UCSD-AML1 (cell line): ENCODE measurements around the gene PNKP.

ENCODE experiments used
- DNase-seq: peaks from one replicate; lab custom pipeline; 2025; ENCODE audit not compliant: unreplicated experiment; lab: John Stamatoyannopoulos, UW

The PNKP gene

GRCh38 chr19:49890349-49891311, 23.3 kb upstream of the PNKP start:
- no peak for DNase-seq

- DNase-seq: no peak
Measured at GRCh38 chr19:49889687-49890348, 22.4 kb upstream of the PNKP start.

DNA sequence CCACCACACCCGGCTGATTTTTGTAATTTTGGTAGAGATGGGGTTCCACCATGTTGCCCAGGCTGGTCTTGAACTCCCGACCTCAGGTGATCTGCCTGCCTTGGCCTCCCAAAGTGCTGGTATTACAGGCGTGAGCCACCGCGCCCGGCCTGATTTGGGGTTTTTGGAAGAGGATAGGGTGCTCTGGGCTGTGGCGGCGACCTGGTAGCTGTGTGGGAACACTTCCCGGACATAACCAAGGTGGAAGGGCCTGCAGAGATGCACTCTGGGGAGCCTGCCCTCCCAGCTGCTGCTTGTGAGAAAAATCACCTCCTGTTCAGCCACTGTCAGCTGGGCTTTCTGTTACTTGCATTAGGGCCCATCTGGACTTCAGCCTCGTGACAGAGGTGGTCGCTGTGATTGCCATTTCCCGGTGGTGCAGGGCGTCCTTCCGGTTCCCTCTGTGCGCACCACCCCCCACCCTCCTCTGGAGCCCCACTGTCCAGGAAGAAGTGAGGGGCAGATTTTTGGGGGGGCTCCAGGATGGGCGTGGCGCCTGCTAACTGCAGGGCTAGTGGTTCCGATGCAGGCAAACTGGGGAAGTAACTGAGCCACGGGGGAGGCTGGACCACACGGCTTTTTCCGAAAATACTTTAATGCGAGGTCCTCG, 21.8 kb upstream of the PNKP start:
- no peak for DNase-seq

DNA sequence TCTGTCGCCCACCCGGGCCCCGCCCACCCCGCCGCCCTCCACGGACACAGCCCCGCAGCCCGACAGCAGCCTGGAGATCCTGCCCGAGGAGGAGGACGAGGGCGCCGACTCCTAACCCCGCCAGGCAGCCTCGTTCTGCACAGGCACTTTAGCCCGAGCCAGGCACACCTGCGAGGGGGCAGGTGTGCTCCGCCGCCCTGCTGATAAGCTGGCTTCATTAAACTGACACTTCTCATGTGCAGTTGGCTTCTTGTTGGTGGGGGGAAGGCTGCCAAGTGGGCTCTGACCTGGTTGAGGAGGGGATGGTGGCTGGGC, 21.1 kb upstream of the PNKP start:
- no peak for DNase-seq

GRCh38 chr19:49887665-49888509, 20.5 kb upstream of the PNKP start:
- DNase-seq: no peak

GRCh38 chr19:49887037-49887664, 19.8 kb upstream of the PNKP start:
- no peak for DNase-seq

DNA sequence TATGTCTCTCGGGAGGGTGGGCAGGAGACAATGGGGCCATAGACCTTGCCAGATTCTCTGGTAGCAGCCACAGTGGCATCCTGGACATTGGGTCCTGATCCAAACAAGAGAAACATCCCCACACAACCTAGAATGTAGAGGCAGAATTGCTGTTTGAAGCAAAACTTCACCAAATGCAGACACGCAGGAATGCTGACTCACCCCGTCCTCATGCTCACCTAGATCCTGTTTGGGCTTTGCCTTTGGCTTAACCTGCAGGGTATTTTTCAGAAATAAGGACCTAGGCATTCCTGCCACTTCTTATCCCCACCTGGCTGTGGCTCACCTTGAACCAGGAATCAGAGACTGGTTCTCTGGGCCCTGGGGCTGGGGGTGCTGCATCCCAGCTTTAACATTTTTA, 17.4 kb upstream of the PNKP start:
- DNase-seq: no peak

GRCh38 chr19:49884109-49884508, 16.7 kb upstream of the PNKP start:
- DNase-seq: no peak

DNA sequence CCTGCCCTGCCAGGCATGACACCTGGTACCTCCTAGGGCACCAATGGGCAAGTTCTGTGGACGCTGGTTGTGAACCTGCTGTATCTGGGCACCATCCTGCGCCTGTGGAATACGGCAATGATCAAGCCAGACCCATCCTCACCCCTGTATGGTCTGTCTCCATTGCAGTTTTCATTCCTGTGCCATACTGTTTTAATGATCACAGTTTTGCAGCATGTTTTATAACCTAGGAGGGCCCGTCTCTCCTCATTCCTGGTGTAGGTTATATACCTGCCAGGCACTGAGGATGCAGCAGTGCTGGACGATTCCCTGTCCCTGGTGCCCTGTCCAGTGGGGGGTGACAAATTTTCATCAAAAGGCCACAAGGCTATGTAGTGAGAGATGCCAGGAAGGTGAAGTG, 15.7 kb upstream of the PNKP start:
- DNase-seq: no peak

GRCh38 chr19:49882643-49883042, 15.3 kb upstream of the PNKP start:
- DNase-seq: no peak

DNA sequence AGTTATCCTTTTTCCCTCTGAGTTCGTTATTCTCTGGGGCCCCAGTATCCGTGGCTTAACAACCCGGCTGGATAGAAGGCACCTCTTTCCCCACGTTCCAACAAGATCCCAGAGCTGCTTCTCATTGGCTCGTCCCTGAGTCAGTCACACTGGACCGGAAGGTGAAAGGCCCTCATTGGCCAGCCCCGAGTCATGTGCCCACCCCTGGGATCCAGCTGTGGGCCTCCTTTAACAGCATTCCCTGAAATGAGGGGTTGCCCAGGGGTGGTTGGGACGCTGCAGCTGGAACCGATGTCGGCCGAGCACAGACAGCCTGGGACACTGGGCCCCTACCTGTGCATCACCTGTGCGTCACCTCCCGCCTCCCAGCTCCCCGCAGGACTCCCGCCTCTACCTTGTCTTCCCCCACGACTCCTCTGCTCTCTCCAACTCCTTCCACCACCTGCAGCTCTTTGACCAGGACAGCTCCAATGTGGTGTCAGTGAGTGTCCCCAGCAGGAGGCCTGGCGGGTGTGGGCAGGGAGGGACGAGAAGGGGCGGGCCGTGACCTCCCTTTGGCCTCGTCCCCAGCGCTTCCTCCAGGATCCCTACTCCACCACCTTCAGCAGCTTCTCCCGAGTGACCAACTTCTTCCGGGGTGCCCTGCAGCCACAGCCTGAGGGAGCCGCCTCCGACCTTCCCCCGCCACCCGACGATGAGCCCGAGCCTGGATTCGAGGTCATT, 14.5 kb upstream of the PNKP start:
- no peak for DNase-seq

DNA sequence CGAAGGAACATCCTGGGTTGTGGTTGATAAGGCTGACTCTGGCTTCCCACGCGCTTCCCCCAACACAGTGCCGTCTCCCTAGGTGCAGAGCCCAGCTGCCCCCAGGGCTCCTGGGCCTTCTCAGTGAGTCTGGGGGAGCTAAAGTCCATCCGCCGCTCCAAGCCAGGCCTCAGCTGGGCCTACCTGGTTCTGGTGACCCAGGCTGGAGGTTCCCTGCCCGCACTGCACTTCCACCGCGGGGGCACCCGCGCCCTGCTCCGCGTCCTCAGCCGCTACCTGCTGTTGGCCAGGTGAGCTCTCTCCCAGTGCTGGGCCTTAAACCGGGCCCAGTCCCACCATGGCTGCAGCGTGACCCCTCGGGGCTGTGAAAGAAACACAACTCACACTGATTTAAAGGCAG, 13.8 kb upstream of the PNKP start:
- DNase-seq: no peak

- DNase-seq: no peak
Measured at GRCh38 chr19:49880162-49880869, 12.9 kb upstream of the PNKP start.

DNA sequence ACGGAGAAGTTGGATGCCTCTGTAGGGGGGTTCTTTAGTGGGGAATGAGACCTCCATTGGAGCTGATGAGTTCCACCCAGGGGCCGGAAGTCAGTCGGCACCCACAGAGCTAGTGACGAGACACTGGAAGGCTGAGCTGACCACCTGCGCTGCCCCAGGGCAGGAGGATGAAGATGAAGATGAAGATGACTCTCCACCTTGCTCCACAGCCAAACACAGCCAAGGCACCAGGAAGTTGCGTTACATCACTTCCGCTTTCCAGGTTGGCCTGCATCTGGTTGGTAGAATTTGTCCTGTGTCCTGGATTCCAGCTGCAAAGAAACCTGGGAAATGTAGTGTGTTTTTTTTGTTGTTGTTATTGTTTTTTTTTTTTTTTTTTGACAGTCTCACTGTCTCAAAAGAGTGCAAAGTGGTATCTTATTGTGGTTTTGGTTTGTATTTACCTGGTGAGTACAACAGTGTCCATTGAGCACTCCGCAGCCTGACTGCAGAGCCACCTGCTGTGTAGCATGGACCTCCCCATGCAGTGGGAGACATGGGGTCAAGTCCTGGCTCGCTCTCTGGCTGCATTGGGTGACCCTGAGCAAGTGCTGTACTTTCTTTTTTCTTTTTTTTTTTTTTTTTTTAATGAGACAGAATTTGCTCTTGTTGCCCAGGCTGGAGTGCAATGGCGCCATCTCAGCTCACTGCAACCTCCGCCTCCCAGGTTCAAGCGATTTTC, 12.0 kb upstream of the PNKP start:
- no peak for DNase-seq

GRCh38 chr19:49878744-49879070, 11.3 kb upstream of the PNKP start:
- no peak for DNase-seq

- peak; percentile 98 for DNase-seq
Measured at GRCh38 chr19:49877879-49878743, 10.7 kb upstream of the PNKP start.

DNA sequence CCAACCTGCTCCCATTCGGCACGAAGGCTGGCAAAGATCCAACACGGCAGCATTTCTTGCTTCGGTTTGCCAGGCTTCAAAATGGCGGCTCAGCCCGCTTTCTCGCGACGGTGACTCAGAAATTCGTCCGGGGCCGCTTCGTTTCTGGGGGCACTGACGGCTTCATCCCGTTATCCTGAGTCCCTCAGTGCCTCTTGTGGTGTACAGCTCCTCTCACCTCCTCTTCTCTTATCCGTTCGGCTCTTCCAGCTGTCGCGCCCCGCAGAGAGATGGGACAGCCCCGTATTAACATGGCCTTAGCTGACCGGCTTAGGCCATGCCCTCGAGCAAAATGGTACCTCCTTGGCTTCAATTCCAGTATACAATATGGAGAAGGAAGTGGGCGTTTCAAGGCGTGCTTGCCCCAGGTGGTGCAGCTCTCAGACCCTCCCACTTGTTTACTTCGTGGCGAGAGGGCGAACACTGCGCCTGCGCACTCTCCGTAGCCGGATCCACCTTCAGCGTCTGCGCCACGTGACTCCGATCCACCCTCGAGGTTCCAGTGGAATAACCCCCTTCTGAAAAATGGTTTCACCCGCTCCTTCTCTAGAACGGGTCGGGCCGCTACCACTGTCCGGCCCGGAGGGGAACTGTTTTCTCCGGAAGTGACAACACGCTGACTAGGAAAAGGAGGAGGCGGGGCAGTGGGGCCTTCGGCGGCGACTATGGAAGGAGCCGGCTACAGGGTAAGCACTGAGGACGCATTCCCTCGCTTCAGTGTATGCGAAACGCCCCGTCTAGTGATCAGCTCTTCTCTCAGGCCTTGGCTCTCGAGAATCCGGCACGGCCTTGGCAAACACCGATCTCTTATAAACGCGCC, 9.9 kb upstream of the PNKP start, which contains the start of the genes AKT1S1 and TBC1D17:
AKT1S1 (minus strand) TSS at position 336 of the 859 bp plus-strand sequence. CDS start 4,060 bp downstream, outside the sequence.
TBC1D17 (plus strand) TSS at position 683 of the 859 bp plus-strand sequence; CDS start at position 705, 22 bp downstream.
- DNase-seq: peak; percentile 99
